H9 (cell line): ENCODE data around the gene CABP4. TPM values are rescaled to one million over a fixed set of nuclear protein-coding genes. Genes with fewer than 3 reads are reported as not detected.
A peak's percentile ranks its signal among the peaks of the same experiment; 100 is the strongest.

Experiments used
- DNase-seq: peaks from one replicate; pipeline ENCODE4 v3.0.0-alpha.2; 2017
- H2AFZ ChIP-seq: one replicate; pipeline ENCODE4 v1.6.1; 2013; ENCODE audit warnings: mild to moderate bottlenecking, low read length, control low read depth, moderate library complexity
- H2AK5ac ChIP-seq: 2 replicates; pipeline ENCODE4 v1.6.1; 2013; ENCODE audit warnings: low read length, control low read depth, mixed read lengths; ENCODE audit not compliant: insufficient read length
- H2BK120ac ChIP-seq: one replicate; pipeline ENCODE4 v1.6.1; 2013; ENCODE audit warnings: low read depth, mild to moderate bottlenecking, low read length, control low read depth, inconsistent platforms; ENCODE audit not compliant: poor library complexity, severe bottlenecking
- H2BK12ac ChIP-seq: 2 replicates; pipeline ENCODE4 v1.6.1; 2013; ENCODE audit warnings: low read length, control low read depth, mixed read lengths, low read depth; ENCODE audit not compliant: insufficient read length
- H2BK15ac ChIP-seq: 2 replicates; pipeline ENCODE4 v1.6.1; 2013; ENCODE audit warnings: low read depth, low read length, control low read depth
- H2BK20ac ChIP-seq: one replicate; pipeline ENCODE4 v1.6.1; 2013; ENCODE audit warnings: low read depth, mild to moderate bottlenecking, low read length, control low read depth, inconsistent platforms; ENCODE audit not compliant: poor library complexity, severe bottlenecking
- H2BK5ac ChIP-seq: 2 replicates; pipeline ENCODE4 v1.6.1; 2013; ENCODE audit warnings: low read length, control low read depth, mixed read lengths; ENCODE audit not compliant: insufficient read length
- H3K14ac ChIP-seq: 2 replicates; pipeline ENCODE4 v1.6.1; 2013; ENCODE audit warnings: low read length, control low read depth; ENCODE audit not compliant: insufficient read depth
- H3K18ac ChIP-seq: 2 replicates; pipeline ENCODE4 v1.6.1; 2013; ENCODE audit warnings: low read depth, mild to moderate bottlenecking, mixed read lengths, low read length, control low read depth; ENCODE audit not compliant: insufficient read length
- H3K23ac ChIP-seq: 2 replicates; pipeline ENCODE4 v1.6.1; 2013; ENCODE audit warnings: low read length, control low read depth, mixed read lengths, low read depth; ENCODE audit not compliant: insufficient read length
- H3K23me2 ChIP-seq: 2 replicates; pipeline ENCODE4 v1.6.1; 2013; ENCODE audit warnings: low read depth, mild to moderate bottlenecking, mixed read lengths, low read length, control low read depth; ENCODE audit not compliant: insufficient read length, poor library complexity, severe bottlenecking
- H3K27ac ChIP-seq: 2 replicates; pipeline ENCODE4 v1.5.1; 2013; ENCODE audit warnings: low read length, control low read depth, mixed read lengths, low read depth; ENCODE audit not compliant: insufficient read length
- H3K27me3 ChIP-seq: 2 replicates; pipeline ENCODE4 v1.6.1; 2013; ENCODE audit warnings: low read length, control low read depth, inconsistent platforms; ENCODE audit not compliant: insufficient read depth
- H3K4ac ChIP-seq: 2 replicates; pipeline ENCODE4 v1.6.1; 2013; ENCODE audit warnings: low read depth, mild to moderate bottlenecking, control low read depth, inconsistent platforms, low read length, moderate library complexity
- H3K4me1 ChIP-seq: 2 replicates; pipeline ENCODE4 v1.6.1; 2013; ENCODE audit warnings: low read length, control low read depth, inconsistent platforms; ENCODE audit not compliant: insufficient read depth
- H3K4me2 ChIP-seq: 2 replicates; pipeline ENCODE4 v1.6.1; 2013; ENCODE audit warnings: low read length, control low read depth, mixed read lengths; ENCODE audit not compliant: insufficient read length, insufficient read depth
- H3K56ac ChIP-seq: 2 replicates; pipeline ENCODE4 v1.6.1; 2013; ENCODE audit warnings: low read depth, mild to moderate bottlenecking, mixed read lengths, low read length, control low read depth; ENCODE audit not compliant: insufficient read length
- H3K79me1 ChIP-seq: 2 replicates; pipeline ENCODE4 v1.6.1; 2013; ENCODE audit warnings: low read depth, mild to moderate bottlenecking, moderate library complexity, low read length, control low read depth, inconsistent platforms; ENCODE audit not compliant: insufficient read depth, poor library complexity, severe bottlenecking
- H3K79me2 ChIP-seq: 2 replicates; pipeline ENCODE4 v1.6.1; 2013; ENCODE audit warnings: low read length, control low read depth, inconsistent platforms; ENCODE audit not compliant: insufficient read depth
- H3K9ac ChIP-seq: 2 replicates; pipeline ENCODE4 v1.6.1; 2013; ENCODE audit warnings: low read length, control low read depth, mixed read lengths; ENCODE audit not compliant: insufficient read length; ENCODE audit errors: extremely low read depth
- H3K9me3 ChIP-seq: one replicate; pipeline ENCODE4 v1.6.1; 2013; ENCODE audit warnings: low read depth, low read length, inconsistent platforms; ENCODE audit not compliant: control insufficient read depth
- H3T11ph ChIP-seq: one replicate; pipeline ENCODE4 v1.6.1; 2013; ENCODE audit warnings: mild to moderate bottlenecking, low read length, control low read depth, inconsistent platforms
- H4K20me1 ChIP-seq: one replicate; pipeline ENCODE4 v1.6.1; 2013; ENCODE audit not compliant: control insufficient read depth, insufficient read length, insufficient read depth
- H4K5ac ChIP-seq: 2 replicates; pipeline ENCODE4 v1.6.1; 2013; ENCODE audit warnings: low read depth, mild to moderate bottlenecking, mixed read lengths, low read length, control low read depth; ENCODE audit not compliant: insufficient read length
- H4K8ac ChIP-seq: replicated peaks from 2 replicates; pipeline ENCODE4 v1.6.1; 2013; ENCODE audit warnings: low read length, control low read depth, mixed read lengths, low read depth; ENCODE audit not compliant: insufficient read length
- H4K91ac ChIP-seq: 2 replicates; pipeline ENCODE4 v1.6.1; 2013; ENCODE audit warnings: low read depth, mild to moderate bottlenecking, moderate library complexity, mixed read lengths, low read length, control low read depth; ENCODE audit not compliant: insufficient read length
- H3K27ac Mint-ChIP-seq, 3 experiments: 2 replicates in 2 of 3; 3 replicates in 1 of 3; pipeline ENCODE4 v1.8.0; 2020 to 2021; ENCODE audit warnings: mixed read lengths in 3 of 3, mild to moderate bottlenecking in 1 of 3, moderate library complexity in 1 of 3
- H3K27me3 Mint-ChIP-seq: 2 replicates; pipeline ENCODE4 v1.8.0; 2021; ENCODE audit warnings: low read depth, mild to moderate bottlenecking, moderate library complexity, mixed read lengths
- H3K36me3 Mint-ChIP-seq, 3 experiments: 2 replicates in 2 of 3; 3 replicates in 1 of 3; pipeline ENCODE4 v1.8.0; 2020 to 2021; ENCODE audit warnings: low read depth in 3 of 3, mixed read lengths in 3 of 3; ENCODE audit not compliant: insufficient read depth in 1 of 3
- H3K4me1 Mint-ChIP-seq, 2 experiments: 2 replicates each; pipeline ENCODE4 v1.8.0; 2020; ENCODE audit warnings: mixed read lengths in 2 of 2
- H3K4me3 Mint-ChIP-seq, 2 experiments: 2 replicates in 1 of 2; 3 replicates in 1 of 2; pipeline ENCODE4 v1.8.0; 2020 to 2021; ENCODE audit warnings: mild to moderate bottlenecking in 2 of 2, mixed read lengths in 2 of 2, moderate library complexity in 1 of 2
- H3K9me3 Mint-ChIP-seq, 2 experiments: 2 replicates in 1 of 2; 3 replicates in 1 of 2; pipeline ENCODE4 v1.8.0; 2020; ENCODE audit warnings: mild to moderate bottlenecking in 2 of 2, mixed read lengths in 2 of 2, moderate library complexity in 1 of 2
- WGBS: extraction: QIAGEN DNeasy Blood & Tissue Kit; methylation state at CpG from one replicate; pipeline ENCODE4 v1.1.7; 2013; ENCODE audit warnings: missing lambda C conversion rate, low lambda C conversion rate, mixed read lengths; ENCODE audit not compliant: insufficient read length; ENCODE audit errors: extremely low coverage; 5-methylcytosine and 5-hydroxymethylcytosine counted together
- total RNA-seq: library from RNA; stranded (reverse); gene quantifications from 2 replicates; pipeline ENCODE4 v1.2.1, GENCODE V29; 2021
- TF ChIP-seq, protein P1 (sequence below): fragments of 200-600 bp; sonication (generic); conservative IDR thresholded peaks from 3 replicates; pipeline ENCODE4 v1.8.0; 2021; ENCODE audit warnings: antibody characterized with exemption, mild to moderate bottlenecking

The CABP4 gene
- total RNA-seq, 1 experiment from 2014 or later: not detected

DNA sequence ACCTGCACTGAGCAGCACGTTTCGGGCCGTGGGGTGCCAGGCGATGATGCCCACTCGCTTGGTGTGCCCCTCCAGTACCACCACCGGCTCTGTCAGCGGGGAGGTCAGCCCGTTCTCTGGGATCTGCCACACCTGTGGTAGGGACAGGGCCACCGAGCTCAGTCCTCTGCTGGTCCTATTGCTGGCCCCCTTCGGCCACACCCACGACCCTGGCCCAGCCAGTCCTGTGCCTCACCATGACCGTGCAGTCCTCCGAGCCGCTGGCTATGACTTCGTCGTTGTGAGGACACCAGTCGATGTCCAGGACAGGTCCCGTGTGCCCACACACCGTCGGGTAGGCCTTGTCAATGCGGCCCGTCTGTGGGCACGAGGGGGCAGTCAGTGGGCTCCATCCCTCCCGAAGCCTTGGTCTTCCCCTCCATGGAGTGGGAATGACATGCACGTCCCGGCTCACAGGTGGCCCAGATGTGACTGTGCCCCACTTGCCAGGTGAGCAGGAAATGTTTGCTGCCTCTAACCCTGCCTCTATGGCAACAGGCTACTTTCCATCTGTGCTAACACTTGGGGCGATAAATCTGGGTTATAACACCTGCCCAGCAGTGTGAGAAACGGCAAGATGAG is 13.3 kb upstream of the CABP4 start:
- no peaks in the 10 kb centered on the region for H4K20me1 ChIP-seq
- DNase-seq: no peak
- peaks cover 10 to 29% (median 28%) of the 10 kb centered on the region in 3 experiments; a peak in 5 of 7 replicates for H3K36me3 Mint-ChIP-seq
- no peak overlapping the region for H3K4ac ChIP-seq
- H3K18ac ChIP-seq: no peak overlapping the region
- H3T11ph ChIP-seq: no peak overlapping the region
- no CpG with 5 or more reads among the region's 28 CpGs for WGBS
- H3K4me3 Mint-ChIP-seq: peak overlapping the region; percentile 84 to 94
- H4K91ac ChIP-seq: no peak overlapping the region
- no peak overlapping the region for H2BK12ac ChIP-seq
- H3K23me2 ChIP-seq: peaks cover 4% of the 10 kb centered on the region
- no peak overlapping the region for H2BK15ac ChIP-seq
- H3K79me2 ChIP-seq: no peaks in the 10 kb centered on the region
- H3K9me3 ChIP-seq: no peaks in the 10 kb centered on the region
- H4K8ac ChIP-seq: no peak overlapping the region
- peak overlapping the region; percentile 79 for H3K4me2 ChIP-seq
- no peak overlapping the region for H3K14ac ChIP-seq
- H2BK20ac ChIP-seq: no peak overlapping the region
- H4K5ac ChIP-seq: no peak overlapping the region
- no peaks in the 10 kb centered on the region for H3K27me3 ChIP-seq
- H2AK5ac ChIP-seq: no peak overlapping the region
- no peak overlapping the region; a peak in 1 of 7 replicates for H3K27ac Mint-ChIP-seq
- H2AFZ ChIP-seq: no peak overlapping the region
- no peaks in the 10 kb centered on the region for H3K79me1 ChIP-seq
- H3K9ac ChIP-seq: no peak overlapping the region
- H3K27me3 Mint-ChIP-seq: peaks cover 5% of the 10 kb centered on the region; the same call in 1 of the 2 replicates
- H3K4me1 Mint-ChIP-seq: peaks cover 0 to 11% of the 10 kb centered on the region in 2 experiments; a peak in 3 of 4 replicates
- TF ChIP-seq, protein P1, sequence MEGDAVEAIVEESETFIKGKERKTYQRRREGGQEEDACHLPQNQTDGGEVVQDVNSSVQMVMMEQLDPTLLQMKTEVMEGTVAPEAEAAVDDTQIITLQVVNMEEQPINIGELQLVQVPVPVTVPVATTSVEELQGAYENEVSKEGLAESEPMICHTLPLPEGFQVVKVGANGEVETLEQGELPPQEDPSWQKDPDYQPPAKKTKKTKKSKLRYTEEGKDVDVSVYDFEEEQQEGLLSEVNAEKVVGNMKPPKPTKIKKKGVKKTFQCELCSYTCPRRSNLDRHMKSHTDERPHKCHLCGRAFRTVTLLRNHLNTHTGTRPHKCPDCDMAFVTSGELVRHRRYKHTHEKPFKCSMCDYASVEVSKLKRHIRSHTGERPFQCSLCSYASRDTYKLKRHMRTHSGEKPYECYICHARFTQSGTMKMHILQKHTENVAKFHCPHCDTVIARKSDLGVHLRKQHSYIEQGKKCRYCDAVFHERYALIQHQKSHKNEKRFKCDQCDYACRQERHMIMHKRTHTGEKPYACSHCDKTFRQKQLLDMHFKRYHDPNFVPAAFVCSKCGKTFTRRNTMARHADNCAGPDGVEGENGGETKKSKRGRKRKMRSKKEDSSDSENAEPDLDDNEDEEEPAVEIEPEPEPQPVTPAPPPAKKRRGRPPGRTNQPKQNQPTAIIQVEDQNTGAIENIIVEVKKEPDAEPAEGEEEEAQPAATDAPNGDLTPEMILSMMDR: no peak
- no peak overlapping the region for H3K56ac ChIP-seq
- no peak overlapping the region for H3K23ac ChIP-seq
- no peak overlapping the region for H3K27ac ChIP-seq
- H3K9me3 Mint-ChIP-seq: no peaks in the 10 kb centered on the region
- no peak overlapping the region for H2BK5ac ChIP-seq
- H2BK120ac ChIP-seq: no peak overlapping the region
- H3K4me1 ChIP-seq: no peaks in the 10 kb centered on the region
